Vagina (tissue), 2 donors: ENCODE data around the gene SPEF1. TPM values are rescaled to one million over a fixed set of nuclear protein-coding genes. Genes with fewer than 3 reads are reported as not detected.

Experiments
- DNase-seq, 2 donors: peaks; one replicate each; pipeline ENCODE4 v3.0.0-alpha.2; 2017; ENCODE audit errors: extremely low spot score in 2 of 2
- H3K27ac ChIP-seq: fragments of 200-600 bp; sonication (generic); one replicate; pipeline ENCODE4 v1.5.1; 2019
- H3K27me3 ChIP-seq: fragments of 200-600 bp; sonication (generic); one replicate; pipeline ENCODE4 v1.5.1; 2019
- H3K36me3 ChIP-seq, 2 donors: fragments of 200-600 bp; sonication (generic); one replicate each; pipeline ENCODE4 v1.5.1; 2017 to 2019
- H3K4me1 ChIP-seq: fragments of 200-600 bp; sonication (generic); one replicate; pipeline ENCODE4 v1.5.1; 2019
- H3K4me3 ChIP-seq, 2 donors: fragments of 200-600 bp; sonication (generic); 1 replicate in 1 of 2; 2 replicates in 1 of 2; pipeline ENCODE4 v1.5.1; 2016 to 2019
- H3K9me3 ChIP-seq: fragments of 200-600 bp; sonication (generic); one replicate; pipeline ENCODE4 v1.5.1; 2019
- CTCF ChIP-seq, 3 experiments: fragments of 450-650 bp in 2 of 3; fragments of 200-600 bp in 1 of 3; sonication (generic) in 1 of 3; IDR thresholded peaks; one replicate each; pipeline ENCODE4 v1.5.1; 2017 to 2019; ENCODE audit warnings: antibody characterized with exemption in 3 of 3, mild to moderate bottlenecking in 2 of 3, moderate library complexity in 2 of 3
- POLR2A ChIP-seq, 2 donors: fragments of 450-650 bp; IDR thresholded peaks; one replicate each; pipeline ENCODE4 v1.6.1; 2017; ENCODE audit warnings: antibody characterized with exemption in 2 of 2, mild to moderate bottlenecking in 2 of 2, moderate library complexity in 2 of 2
- POLR2AphosphoS5 ChIP-seq, 2 donors: sonication (generic); formaldehyde crosslinking; IDR thresholded peaks; one replicate each; pipeline ENCODE4 v1.9.0; 2017; ENCODE audit warnings: antibody characterized with exemption in 2 of 2, mild to moderate bottlenecking in 2 of 2, low read depth in 1 of 2; ENCODE audit not compliant: insufficient read depth in 1 of 2
- intact Hi-C: fragments of 100-400 bp; cut with DNase I; formaldehyde crosslinking; loops from one replicate; pipeline ENCODE4 v1.15.1; 2023
- total RNA-seq: library from RNA; depleted of rRNA; stranded (reverse); fragments of >200 nt; gene quantifications from one replicate; pipeline ENCODE4 v1.2.3, GENCODE V29; 2016

Gene SPEF1
- total RNA-seq, 1 donor from 2014 or later = not detected

DNA sequence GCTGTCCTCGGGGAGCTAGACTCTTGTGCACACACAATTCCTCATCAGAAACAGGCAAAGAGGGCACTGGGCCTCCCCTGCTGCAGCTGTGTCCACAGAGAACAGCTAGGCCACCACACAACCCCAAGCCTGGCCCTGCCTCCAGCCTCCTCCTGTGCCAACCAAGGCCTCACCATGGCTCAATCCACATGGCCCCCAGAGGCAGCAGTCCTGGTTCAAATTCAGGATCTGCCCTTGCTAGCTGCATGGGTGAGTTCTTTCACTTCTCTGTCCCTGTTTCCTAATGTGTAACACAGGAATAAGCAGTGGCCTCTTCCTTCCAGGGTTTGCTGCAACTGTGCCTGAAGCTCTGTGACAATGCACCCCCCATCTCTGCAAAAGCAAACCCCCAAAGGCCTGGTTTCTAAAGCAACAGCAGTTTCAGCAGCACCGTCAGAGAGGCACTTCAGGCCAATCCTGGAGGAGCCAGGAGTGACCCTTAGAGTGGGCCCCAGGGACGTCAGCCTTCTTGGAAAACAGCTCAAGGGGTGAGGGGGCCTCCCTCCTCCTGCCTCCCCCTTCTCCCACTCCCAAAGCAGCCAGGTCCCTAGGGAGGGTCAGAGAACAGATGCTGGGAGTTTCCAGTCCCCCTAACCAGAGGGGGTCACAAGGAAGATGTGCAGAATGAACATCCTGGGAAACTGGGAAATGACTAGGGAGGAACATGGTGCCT, 15.9 kb downstream of the SPEF1 start:
- DNase-seq = no peak
- Histone ChIP-seq H3K27me3 (no peaks in the 10 kb centered on the region), H3K36me3 (no peaks in the 10 kb centered on the region), H3K4me3 (no peak overlapping the region), H3K27ac (no peak overlapping the region), H3K4me1 (peaks cover 43% of the 10 kb centered on the region), H3K9me3 (no peaks in the 10 kb centered on the region)
- no peak for TF ChIP-seq CTCF (IDR thresholded peaks at IDR 0.05)
- no peak for TF ChIP-seq POLR2AphosphoS5 (IDR thresholded peaks at IDR 0.05; ENCODE audit: insufficient read depth in 1 of 2, low read depth in 1 of 2)
- TF ChIP-seq POLR2A (IDR thresholded peaks at IDR 0.05) = no peak
- intact Hi-C loops = no loop called here

GRCh38 chr20:3764659-3765058, 16.6 kb downstream of the SPEF1 start:
- DNase-seq = no peak
- H3K27ac ChIP-seq = no peak overlapping the region
- no peaks in the 10 kb centered on the region for H3K9me3 ChIP-seq
- no peaks in the 10 kb centered on the region for H3K36me3 ChIP-seq
- intact Hi-C loops = no loop called here
- TF ChIP-seq POLR2A (IDR thresholded peaks at IDR 0.05) (no peak), POLR2AphosphoS5 (IDR thresholded peaks at IDR 0.05; ENCODE audit: insufficient read depth in 1 of 2, low read depth in 1 of 2) (no peak), CTCF (IDR thresholded peaks at IDR 0.05) (no peak)
- H3K4me3 ChIP-seq = no peak overlapping the region
- H3K4me1 ChIP-seq = peaks cover 43% of the 10 kb centered on the region
- H3K27me3 ChIP-seq = no peaks in the 10 kb centered on the region

DNA sequence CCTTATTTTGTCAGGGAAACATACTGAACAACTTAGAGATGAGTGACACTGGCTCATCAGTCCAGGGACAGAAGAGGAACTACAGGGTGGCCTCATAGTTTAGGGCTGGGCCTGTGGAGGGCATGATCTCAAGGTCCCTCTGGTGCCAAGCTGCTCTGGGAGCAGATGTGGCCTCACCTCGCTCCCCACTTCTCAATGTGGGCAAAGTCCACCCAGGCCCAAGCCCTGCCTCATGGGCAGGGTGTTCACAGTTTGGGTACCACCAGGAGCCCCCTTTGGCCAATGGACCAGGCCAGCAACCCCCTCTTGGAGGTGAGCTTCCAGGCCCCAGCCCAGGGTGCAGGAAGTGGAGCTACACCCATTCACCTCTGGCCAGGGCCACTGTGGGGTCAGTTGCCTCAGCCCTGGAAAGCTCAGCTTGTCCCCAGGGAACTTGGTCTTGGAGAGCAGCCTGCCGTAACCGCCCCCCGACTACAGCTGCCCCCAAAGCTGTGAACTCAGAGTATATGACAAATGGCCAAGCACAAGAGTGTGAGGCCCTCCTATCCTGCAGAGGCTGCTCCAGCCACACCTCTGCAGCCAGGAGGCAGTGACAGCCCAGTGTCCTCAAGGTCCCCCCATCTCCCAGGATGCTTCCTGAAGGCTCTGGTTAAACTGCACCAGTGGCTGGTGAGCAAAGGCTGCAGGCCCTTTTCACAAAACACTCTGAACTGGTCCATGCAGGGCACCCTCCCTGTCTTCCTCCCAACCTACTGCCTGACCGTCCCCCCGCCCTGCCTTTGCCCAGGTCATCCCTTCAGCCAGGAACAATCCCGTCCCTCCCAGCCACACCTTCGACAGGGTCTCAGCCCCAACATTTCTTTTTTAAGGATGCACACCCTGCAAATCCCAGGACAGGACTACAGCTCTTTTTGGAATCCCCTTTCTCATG, 17.3 kb downstream of the SPEF1 start:
- Histone ChIP-seq H3K4me1 (peaks cover 38% of the 10 kb centered on the region), H3K9me3 (no peaks in the 10 kb centered on the region), H3K36me3 (no peaks in the 10 kb centered on the region), H3K27me3 (no peaks in the 10 kb centered on the region), H3K27ac (no peak overlapping the region), H3K4me3 (no peak overlapping the region)
- no peak for DNase-seq
- intact Hi-C loops = no loop called here
- TF ChIP-seq CTCF (IDR thresholded peaks at IDR 0.05) (no peak), POLR2AphosphoS5 (IDR thresholded peaks at IDR 0.05; ENCODE audit: insufficient read depth in 1 of 2, low read depth in 1 of 2) (no peak), POLR2A (IDR thresholded peaks at IDR 0.05) (no peak)

DNA sequence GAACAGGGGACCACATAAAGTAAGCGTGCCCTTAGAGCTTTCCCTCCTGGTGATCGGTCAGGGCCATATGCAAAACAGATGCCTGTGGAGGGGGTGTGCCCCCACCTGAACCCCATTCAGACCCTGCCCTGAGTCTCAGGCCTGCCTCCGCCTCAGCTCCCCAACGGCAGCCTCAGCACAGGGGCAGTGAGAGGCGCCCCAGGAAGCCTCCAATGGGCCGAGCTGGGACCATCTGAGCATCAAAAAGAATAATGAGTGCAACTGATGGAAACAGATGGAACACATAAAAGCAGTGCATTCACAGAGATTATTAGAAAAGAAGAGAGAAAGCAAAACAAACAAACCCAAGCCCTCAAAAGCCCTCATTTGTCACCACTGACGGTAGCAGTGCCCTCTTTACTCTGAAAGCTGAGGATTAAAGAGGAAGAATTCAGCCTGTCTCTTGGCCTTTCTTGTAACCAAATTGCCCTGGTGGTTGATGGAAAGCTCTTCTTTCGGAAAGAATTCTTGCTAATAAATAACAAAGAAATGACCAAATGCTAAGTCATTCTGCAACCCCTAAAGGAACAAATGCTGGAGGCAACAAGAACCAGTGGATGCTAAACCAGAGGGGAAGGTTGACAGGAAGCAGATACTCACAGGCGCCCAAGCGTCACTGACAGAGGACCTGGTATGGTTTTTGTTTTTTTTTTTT, 20.4 kb downstream of the SPEF1 start:
- Histone ChIP-seq H3K4me3 (no peak overlapping the region), H3K27me3 (no peaks in the 10 kb centered on the region), H3K36me3 (no peaks in the 10 kb centered on the region), H3K27ac (no peak overlapping the region), H3K4me1 (peaks cover 18% of the 10 kb centered on the region), H3K9me3 (no peaks in the 10 kb centered on the region)
- no peak for DNase-seq
- intact Hi-C loops = no loop called here
- TF ChIP-seq POLR2A (IDR thresholded peaks at IDR 0.05) (no peak), CTCF (IDR thresholded peaks at IDR 0.05) (no peak), POLR2AphosphoS5 (IDR thresholded peaks at IDR 0.05; ENCODE audit: insufficient read depth in 1 of 2, low read depth in 1 of 2) (no peak)
